BLaER1 (cell line): ENCODE results near the gene D2HGDH.

Experiments used
- H3K27ac ChIP-seq: shearing (Covaris generic); formaldehyde crosslinking; 2 replicates; pipeline ENCODE4 v1.8.1; 2022
- H3K27me3 ChIP-seq: shearing (Covaris generic); formaldehyde crosslinking; 2 replicates; pipeline ENCODE4 v1.8.1; 2022
- H3K36me3 ChIP-seq: shearing (Covaris generic); formaldehyde crosslinking; 2 replicates; pipeline ENCODE4 v1.8.1; 2022
- H3K4me1 ChIP-seq: shearing (Covaris generic); formaldehyde crosslinking; 2 replicates; pipeline ENCODE4 v1.8.1; 2022
- H3K4me2 ChIP-seq: shearing (Covaris generic); formaldehyde crosslinking; 2 replicates; pipeline ENCODE4 v1.8.1; 2022
- H3K4me3 ChIP-seq: shearing (Covaris generic); formaldehyde crosslinking; 2 replicates; pipeline ENCODE4 v1.8.1; 2022
- H3K9ac ChIP-seq: shearing (Covaris generic); formaldehyde crosslinking; 2 replicates; pipeline ENCODE4 v1.8.1; 2022
- H3K9me3 ChIP-seq: shearing (Covaris generic); formaldehyde crosslinking; 2 replicates; pipeline ENCODE4 v1.8.1; 2022
- H4K20me1 ChIP-seq: shearing (Covaris generic); formaldehyde crosslinking; 2 replicates; pipeline ENCODE4 v1.8.1; 2022
- Cebpa-rat ChIP-seq: shearing (Covaris generic); IDR thresholded peaks from 2 replicates; pipeline ENCODE4 v1.8.1; 2022

D2HGDH gene

GRCh38 chr2:241702155-241703031, 32.0 kb upstream of the D2HGDH start:
- H3K9ac ChIP-seq, result peak overlapping the region; percentile 91
- H3K36me3 ChIP-seq, result peaks cover 38% of the 10 kb centered on the region
- no peak for TF ChIP-seq Cebpa-rat
- peak overlapping the region; percentile 95 for H3K27ac ChIP-seq
- peak overlapping the region; percentile 71 for H3K4me3 ChIP-seq
- H3K4me2 ChIP-seq, result peak overlapping the region; percentile 99
- H3K9me3 ChIP-seq, result peaks cover 20% of the 10 kb centered on the region
- peaks cover 15% of the 10 kb centered on the region for H4K20me1 ChIP-seq
- H3K27me3 ChIP-seq, result no peaks in the 10 kb centered on the region
- H3K4me1 ChIP-seq, result peaks cover 45% of the 10 kb centered on the region

- peaks cover 15% of the 10 kb centered on the region for H4K20me1 ChIP-seq
- H3K4me1 ChIP-seq, result peaks cover 45% of the 10 kb centered on the region
- peak overlapping the region; percentile 82 for H3K27ac ChIP-seq
- TF ChIP-seq Cebpa-rat, result no peak
- H3K36me3 ChIP-seq, result peaks cover 45% of the 10 kb centered on the region
- H3K27me3 ChIP-seq, result no peaks in the 10 kb centered on the region
- peak overlapping the region; percentile 99 for H3K4me2 ChIP-seq
- H3K9me3 ChIP-seq, result peaks cover 22% of the 10 kb centered on the region
- H3K9ac ChIP-seq, result peak overlapping the region; percentile 86
- peak overlapping the region; percentile 71 for H3K4me3 ChIP-seq
Observed at GRCh38 chr2:241703032-241703604, 31.3 kb upstream of the D2HGDH start.

- Histone ChIP-seq H3K36me3 (peaks cover 79% of the 10 kb centered on the region), H3K9ac (no peak overlapping the region), H3K4me1 (peaks cover 19% of the 10 kb centered on the region), H3K4me3 (no peak overlapping the region), H4K20me1 (peaks cover 15% of the 10 kb centered on the region), H3K4me2 (no peak overlapping the region), H3K27me3 (no peaks in the 10 kb centered on the region), H3K9me3 (peaks cover 22% of the 10 kb centered on the region), H3K27ac (no peak overlapping the region)
- no peak for TF ChIP-seq Cebpa-rat
Observed at GRCh38 chr2:241706537-241706936, 27.9 kb upstream of the D2HGDH start.

GRCh38 chr2:241708879-241709278, 25.6 kb upstream of the D2HGDH start:
- Histone ChIP-seq H3K9me3 (peaks cover 28% of the 10 kb centered on the region), H3K27me3 (no peaks in the 10 kb centered on the region), H3K27ac (no peak overlapping the region), H3K4me1 (peaks cover 6% of the 10 kb centered on the region), H3K4me3 (no peak overlapping the region), H3K4me2 (no peak overlapping the region), H3K9ac (no peak overlapping the region), H3K36me3 (peaks cover 100% of the 10 kb centered on the region), H4K20me1 (peaks cover under 1% of the 10 kb centered on the region; the same call in 1 of the 2 replicates)
- no peak for TF ChIP-seq Cebpa-rat

GRCh38 chr2:241719093-241719492, 15.3 kb upstream of the D2HGDH start:
- Histone ChIP-seq H3K4me3 (peak overlapping the region; percentile 44), H3K36me3 (peaks cover 80% of the 10 kb centered on the region), H3K9ac (peak overlapping the region; percentile 68), H3K9me3 (peaks cover 28% of the 10 kb centered on the region), H3K4me2 (peak overlapping the region; percentile 93), H3K4me1 (peaks cover 48% of the 10 kb centered on the region), H4K20me1 (no peaks in the 10 kb centered on the region; the same call in none of the 2 replicates), H3K27ac (peak overlapping the region; percentile 83), H3K27me3 (no peaks in the 10 kb centered on the region)
- no peak for TF ChIP-seq Cebpa-rat

- TF ChIP-seq Cebpa-rat, result no peak
- peak overlapping the region; percentile 44; the same call in 1 of the 2 replicates for H3K4me3 ChIP-seq
- peaks cover 27% of the 10 kb centered on the region for H3K9me3 ChIP-seq
- H3K4me1 ChIP-seq, result peaks cover 58% of the 10 kb centered on the region
- peak overlapping the region; percentile 68; the same call in 1 of the 2 replicates for H3K9ac ChIP-seq
- H3K27ac ChIP-seq, result peak overlapping the region; percentile 83
- no peaks in the 10 kb centered on the region for H3K27me3 ChIP-seq
- peak overlapping the region; percentile 93 for H3K4me2 ChIP-seq
- no peaks in the 10 kb centered on the region; the same call in none of the 2 replicates for H4K20me1 ChIP-seq
- H3K36me3 ChIP-seq, result peaks cover 80% of the 10 kb centered on the region
Observed at GRCh38 chr2:241720099-241720498, 14.3 kb upstream of the D2HGDH start.

- peaks cover 62% of the 10 kb centered on the region for H3K4me1 ChIP-seq
- TF ChIP-seq Cebpa-rat, result no peak
- peaks cover 79% of the 10 kb centered on the region for H3K36me3 ChIP-seq
- peak overlapping the region; percentile 83 for H3K27ac ChIP-seq
- no peaks in the 10 kb centered on the region; the same call in none of the 2 replicates for H4K20me1 ChIP-seq
- H3K9me3 ChIP-seq, result peaks cover 27% of the 10 kb centered on the region
- peak overlapping the region; percentile 93 for H3K4me2 ChIP-seq
- no peak overlapping the region for H3K4me3 ChIP-seq
- H3K9ac ChIP-seq, result peak overlapping the region; percentile 68; the same call in 1 of the 2 replicates
- H3K27me3 ChIP-seq, result no peaks in the 10 kb centered on the region
Observed at GRCh38 chr2:241720560-241720959, 13.9 kb upstream of the D2HGDH start.

GRCh38 chr2:241721852-241722251, 12.6 kb upstream of the D2HGDH start:
- no peak overlapping the region for H3K9ac ChIP-seq
- no peak overlapping the region for H3K4me2 ChIP-seq
- H4K20me1 ChIP-seq, result no peaks in the 10 kb centered on the region; the same call in none of the 2 replicates
- H3K9me3 ChIP-seq, result peaks cover 27% of the 10 kb centered on the region
- H3K4me3 ChIP-seq, result no peak overlapping the region
- no peaks in the 10 kb centered on the region for H3K27me3 ChIP-seq
- TF ChIP-seq Cebpa-rat, result no peak
- H3K36me3 ChIP-seq, result peaks cover 67% of the 10 kb centered on the region
- H3K4me1 ChIP-seq, result peaks cover 75% of the 10 kb centered on the region
- H3K27ac ChIP-seq, result no peak overlapping the region

GRCh38 chr2:241722896-241723454, 11.5 kb upstream of the D2HGDH start:
- H3K9me3 ChIP-seq, result peaks cover 27% of the 10 kb centered on the region
- no peak overlapping the region for H3K9ac ChIP-seq
- no peak overlapping the region for H3K27ac ChIP-seq
- no peak overlapping the region for H3K4me2 ChIP-seq
- H3K27me3 ChIP-seq, result no peaks in the 10 kb centered on the region
- H3K4me3 ChIP-seq, result no peak overlapping the region
- peaks cover 63% of the 10 kb centered on the region for H3K36me3 ChIP-seq
- no peak for TF ChIP-seq Cebpa-rat
- peaks cover 80% of the 10 kb centered on the region for H3K4me1 ChIP-seq
- no peaks in the 10 kb centered on the region; the same call in none of the 2 replicates for H4K20me1 ChIP-seq
